HEK293 (cell line): Measurements from ENCODE around the gene MAP7.

Experiments used
- CTCF ChIA-PET: fragments of 350-600 bp; formaldehyde crosslinking; extraction: SDS; loops from one replicate; lab custom pipeline; 2021; ENCODE audit warnings: antibody characterized with exemption; lab: Yijun Ruan, JAX
- POLR2A ChIA-PET: fragments of 300-600 bp; formaldehyde crosslinking; extraction: SDS; loops from one replicate; lab custom pipeline; 2020; ENCODE audit warnings: antibody characterized with exemption, inconsistent platforms; lab: Yijun Ruan, JAX
- H3K27ac ChIP-seq: fragments of 200-500 bp; sonication (Bioruptor generic); 2 replicates; pipeline ENCODE4 v1.5.1; 2014; ENCODE audit warnings: low read depth, low read length, control low read depth, inconsistent platforms; ENCODE audit errors: extremely low read depth
- H3K36me3 ChIP-seq, 2 experiments: fragments of 200-500 bp in 1 of 2; sonication (Bioruptor generic) in 1 of 2; 1 replicate in 1 of 2; 2 replicates in 1 of 2; pipeline ENCODE4 v1.5.1; 2014 to 2017; ENCODE audit warnings: inconsistent platforms in 2 of 2, low read length in 2 of 2; ENCODE audit not compliant: control insufficient read depth in 2 of 2, insufficient read depth in 1 of 2
- H3K4me1 ChIP-seq: fragments of 200-500 bp; sonication (Bioruptor generic); 2 replicates; pipeline ENCODE4 v1.5.1; 2014; ENCODE audit warnings: mild to moderate bottlenecking, low read length, inconsistent platforms; ENCODE audit not compliant: control insufficient read depth, insufficient read depth
- H3K4me3 ChIP-seq: 2 replicates; pipeline ENCODE4 v1.5.1; 2011; ENCODE audit warnings: low read depth, mild to moderate bottlenecking, control low read depth, low read length, moderate library complexity
- H3K9me3 ChIP-seq: fragments of 200-500 bp; sonication (Bioruptor generic); 2 replicates; pipeline ENCODE4 v1.5.1; 2014; ENCODE audit warnings: low read depth, low read length, inconsistent platforms; ENCODE audit not compliant: control insufficient read depth, insufficient read depth
- AEBP2 ChIP-seq: fragments of 450-650 bp; formaldehyde crosslinking; IDR thresholded peaks from 2 replicates; pipeline ENCODE4 v1.5.1; 2016; ENCODE audit warnings: missing biosample characterization, missing genetic modification characterization, borderline replicate concordance
- BCL11A ChIP-seq: fragments of 450-650 bp; formaldehyde crosslinking; IDR thresholded peaks from 2 replicates; pipeline ENCODE4 v1.5.1; 2016; ENCODE audit warnings: low read depth, missing biosample characterization, missing genetic modification characterization
- GLI4 ChIP-seq: fragments of 450-650 bp; formaldehyde crosslinking; IDR thresholded peaks from 2 replicates; pipeline ENCODE4 v1.5.1; 2016; ENCODE audit warnings: missing biosample characterization, missing genetic modification characterization
- MYNN ChIP-seq: fragments of 450-650 bp; formaldehyde crosslinking; IDR thresholded peaks from 2 replicates; pipeline ENCODE4 v1.5.1; 2016; ENCODE audit warnings: missing biosample characterization, missing genetic modification characterization, borderline replicate concordance
- PRDM4 ChIP-seq: fragments of 450-650 bp; formaldehyde crosslinking; IDR thresholded peaks from 2 replicates; pipeline ENCODE4 v1.5.1; 2017; ENCODE audit warnings: missing biosample characterization, missing genetic modification characterization
- ZBTB11 ChIP-seq: fragments of 450-650 bp; formaldehyde crosslinking; conservative IDR thresholded peaks from 2 replicates; pipeline ENCODE4 v1.5.1; 2016; ENCODE audit warnings: low read depth, missing biosample characterization, missing genetic modification characterization
- ZBTB7A ChIP-seq: fragments of 450-650 bp; formaldehyde crosslinking; IDR thresholded peaks from 2 replicates; pipeline ENCODE4 v1.5.1; 2016; ENCODE audit warnings: low read depth, missing biosample characterization, missing genetic modification characterization
- ZNF175 ChIP-seq: fragments of 450-650 bp; formaldehyde crosslinking; IDR thresholded peaks from 2 replicates; pipeline ENCODE4 v1.5.1; 2016; ENCODE audit warnings: missing biosample characterization, missing genetic modification characterization
- ZNF184 ChIP-seq: fragments of 450-650 bp; IDR thresholded peaks from 2 replicates; pipeline ENCODE4 v1.5.1; 2018; ENCODE audit warnings: missing biosample characterization, mild to moderate bottlenecking, missing genetic modification characterization
- ZNF19 ChIP-seq: fragments of 450-650 bp; formaldehyde crosslinking; IDR thresholded peaks from 2 replicates; pipeline ENCODE4; 2016; ENCODE audit warnings: missing biosample characterization, missing genetic modification characterization, low read depth
- ZNF280D ChIP-seq: fragments of 450-650 bp; formaldehyde crosslinking; IDR thresholded peaks from 2 replicates; pipeline ENCODE4 v1.5.1; 2016; ENCODE audit warnings: missing biosample characterization, missing genetic modification characterization
- ZNF416 ChIP-seq: fragments of 450-650 bp; formaldehyde crosslinking; IDR thresholded peaks from 2 replicates; pipeline ENCODE4 v1.5.1; 2016; ENCODE audit warnings: missing biosample characterization, missing genetic modification characterization
- ZNF555 ChIP-seq: fragments of 450-650 bp; formaldehyde crosslinking; conservative IDR thresholded peaks from 2 replicates; pipeline ENCODE4 v1.5.1; 2017; ENCODE audit warnings: missing biosample characterization, mild to moderate bottlenecking, missing genetic modification characterization, inconsistent platforms
- ZNF560 ChIP-seq: fragments of 450-650 bp; formaldehyde crosslinking; IDR thresholded peaks from 2 replicates; pipeline ENCODE4 v1.5.1; 2017; ENCODE audit warnings: missing biosample characterization, missing genetic modification characterization, borderline replicate concordance
- ZNF596 ChIP-seq: fragments of 450-650 bp; IDR thresholded peaks from 2 replicates; pipeline ENCODE4 v1.5.0; 2018; ENCODE audit warnings: missing biosample characterization, mild to moderate bottlenecking, missing genetic modification characterization, moderate library complexity
- ZNF670 ChIP-seq: fragments of 450-650 bp; formaldehyde crosslinking; IDR thresholded peaks from 2 replicates; pipeline ENCODE4 v1.5.1; 2016; ENCODE audit warnings: missing biosample characterization, missing genetic modification characterization, low read depth
- ZNF701 ChIP-seq: fragments of 450-650 bp; formaldehyde crosslinking; IDR thresholded peaks from 2 replicates; pipeline ENCODE4 v1.5.1; 2016; ENCODE audit warnings: missing biosample characterization, missing genetic modification characterization
- ZSCAN18 ChIP-seq: fragments of 450-650 bp; formaldehyde crosslinking; IDR thresholded peaks from 2 replicates; pipeline ENCODE4 v1.5.1; 2016; ENCODE audit warnings: missing biosample characterization, missing genetic modification characterization
- ZSCAN4 ChIP-seq: fragments of 450-650 bp; formaldehyde crosslinking; IDR thresholded peaks from 2 replicates; pipeline ENCODE4 v1.5.1; 2017; ENCODE audit warnings: missing biosample characterization, missing genetic modification characterization

Gene MAP7

GRCh38 chr6:136330634-136331033, 219.6 kb downstream of the MAP7 start:
- Histone ChIP-seq H3K4me3 (no peak overlapping the region), H3K36me3 (no peaks in the 10 kb centered on the region), H3K27ac (no peak overlapping the region), H3K9me3 (no peaks in the 10 kb centered on the region), H3K4me1 (0 out of 2 replicates have a peak, but pooled peaks cover 3% of the 10 kb centered on the region)
- ChIA-PET CTCF (interaction anchor here (0.6 to 2.6 kb wide), 6 partner anchors 9 to 566 kb away, joined by 3 to 14 read pairs (median 4); no protein-coding TSS in a partner anchor), POLR2A (interaction anchor here (3.1 kb wide), 1 partner anchor 41 kb away, joined by 9 read pairs; the partner anchor contains the start of gene BCLAF1)
- TF ChIP-seq ZNF175 (tag by site-specific recombination), result no peak
- TF ChIP-seq ZNF555 (tag by site-specific recombination), result no peak
- no peak for TF ChIP-seq ZNF19 (tag by site-specific recombination)
- no peak for TF ChIP-seq PRDM4
- TF ChIP-seq ZBTB7A (tag by site-specific recombination), result no peak
- TF ChIP-seq ZBTB11, result no peak
- no peak for TF ChIP-seq ZNF560 (tag by site-specific recombination)
- TF ChIP-seq ZNF670 (tag by site-specific recombination), result no peak
- no peak for TF ChIP-seq ZNF416
- TF ChIP-seq ZNF184 (tag by site-specific recombination), result no peak
- no peak for TF ChIP-seq MYNN (tag by site-specific recombination)
- TF ChIP-seq ZNF280D (tag by site-specific recombination), result no peak
- no peak for TF ChIP-seq ZNF596 (tag by site-specific recombination)
- no peak for TF ChIP-seq ZSCAN18
- no peak for TF ChIP-seq AEBP2 (tag by site-specific recombination)
- TF ChIP-seq GLI4 (tag by site-specific recombination), result no peak
- TF ChIP-seq ZSCAN4 (tag by site-specific recombination), result no peak
- no peak for TF ChIP-seq BCL11A (tag by site-specific recombination)
- no peak for TF ChIP-seq ZNF701 (tag by site-specific recombination)
